Skeletal muscle tissue (tissue), 4 donors: ENCODE measurements around the gene SLC34A3. TPM values are rescaled to one million over a fixed set of nuclear protein-coding genes. Genes with fewer than 3 reads are reported as not detected.

Experiments
- H3K27ac ChIP-seq: one replicate; pipeline ENCODE4 v1.7.0; 2013; ENCODE audit warnings: mild to moderate bottlenecking, low read depth, low read length, inconsistent platforms
- H3K27me3 ChIP-seq, 3 donors: one replicate each; pipeline ENCODE4 v1.7.0; 2013; ENCODE audit warnings: low read length in 3 of 3; ENCODE audit not compliant: control insufficient read depth in 3 of 3, insufficient read depth in 3 of 3
- H3K36me3 ChIP-seq, 3 donors: one replicate each; pipeline ENCODE4 v1.7.0; 2013; ENCODE audit warnings: low read length in 3 of 3; ENCODE audit not compliant: control insufficient read depth in 3 of 3, insufficient read depth in 3 of 3
- H3K4me1 ChIP-seq, 3 donors: one replicate each; pipeline ENCODE4 v1.7.0; 2013; ENCODE audit warnings: low read length in 3 of 3, mild to moderate bottlenecking in 3 of 3; ENCODE audit not compliant: control insufficient read depth in 3 of 3, insufficient read depth in 3 of 3
- H3K4me3 ChIP-seq, 3 donors: one replicate each; pipeline ENCODE4 v1.7.0; 2013; ENCODE audit warnings: low read length in 3 of 3
- H3K9ac ChIP-seq, 3 donors: one replicate each; pipeline ENCODE4 v1.7.0; 2013; ENCODE audit warnings: low read length in 3 of 3, mild to moderate bottlenecking in 3 of 3, moderate library complexity in 2 of 3, low read depth in 1 of 3
- H3K9me3 ChIP-seq, 3 donors: one replicate each; pipeline ENCODE4 v1.7.0; 2013; ENCODE audit warnings: low read length in 3 of 3; ENCODE audit not compliant: control insufficient read depth in 3 of 3
- total RNA-seq: library from RNA; depleted of rRNA; stranded (reverse); fragments of >200 nt; gene quantifications from one replicate; pipeline ENCODE4 v1.2.3, GENCODE V29; 2014
- donor health status: Osteomylitis.

The SLC34A3 gene
- total RNA-seq, 1 donor from 2014 or later: not detected

DNA sequence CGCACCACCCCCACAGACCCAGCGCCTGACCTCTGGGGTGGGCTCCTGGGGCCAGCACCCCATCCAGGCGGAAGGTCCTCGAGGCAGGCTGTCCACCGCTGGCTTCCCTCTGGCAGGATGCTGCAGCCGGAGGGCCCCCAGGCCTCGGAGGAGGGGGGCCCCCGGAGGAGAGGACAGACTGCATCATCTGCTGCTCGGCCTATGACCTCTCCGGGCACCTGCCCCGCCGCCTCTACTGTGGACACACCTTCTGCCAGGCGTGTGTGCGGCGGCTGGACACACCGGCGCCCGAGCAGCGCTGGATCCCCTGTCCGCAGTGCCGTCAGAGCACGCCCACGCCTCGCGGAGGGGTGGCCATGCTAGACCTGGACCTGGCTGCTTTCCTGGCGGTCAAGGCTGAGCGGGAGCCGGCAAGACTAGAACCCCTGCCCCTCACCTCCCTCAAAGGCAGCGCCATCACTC is 2.2 kb upstream of the SLC34A3 start:
- Histone ChIP-seq H3K27me3 (peaks cover 48 to 59% (median 57%) of the 10 kb centered on the region in 3 donors), H3K9me3 (no peaks in the 10 kb centered on the region)

DNA sequence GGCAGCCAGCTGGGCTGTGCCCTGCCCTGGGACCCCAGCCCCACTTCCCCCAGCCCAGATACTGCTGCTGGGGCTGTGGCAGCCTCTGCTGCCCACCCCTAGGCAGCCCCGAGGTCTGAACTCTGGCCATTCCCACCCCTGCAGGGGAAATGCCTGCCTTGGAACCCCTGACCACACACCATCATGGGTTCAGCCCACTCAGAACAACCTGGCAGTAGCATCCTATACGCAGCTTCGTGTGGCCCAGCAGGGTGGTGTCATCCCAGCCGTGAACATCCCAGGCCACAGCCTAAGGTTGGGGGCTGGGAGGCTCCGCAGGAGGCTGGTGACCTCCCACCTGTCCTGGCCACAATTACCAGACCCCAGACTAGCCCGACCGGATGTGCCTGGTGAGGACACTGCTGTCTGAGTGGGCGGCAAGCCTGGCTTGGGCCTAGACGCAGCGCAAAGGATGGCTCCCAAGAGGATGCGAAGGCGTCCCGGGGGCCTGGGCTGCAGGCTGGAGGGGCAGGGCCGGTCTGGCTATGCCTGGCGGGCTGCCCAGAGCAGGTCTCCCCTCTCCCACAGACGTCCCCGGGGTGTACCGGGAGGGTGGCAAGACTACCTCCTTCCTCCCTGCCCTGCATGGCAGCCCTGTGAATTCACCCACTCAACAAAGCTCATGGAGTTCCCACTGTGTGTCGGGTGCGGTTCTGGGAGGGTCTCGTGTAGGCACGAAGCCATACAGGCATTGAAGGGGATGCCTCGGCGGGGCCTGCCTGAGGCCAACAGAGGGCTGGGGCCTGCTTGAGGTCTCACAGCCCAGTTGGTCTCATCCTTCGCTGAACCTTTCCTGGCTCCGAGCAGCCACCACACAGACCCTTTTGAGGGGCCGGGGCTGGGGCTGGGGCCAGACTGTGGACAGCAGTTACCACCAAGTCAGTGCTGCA is 1.5 kb upstream of the SLC34A3 start:
- Histone ChIP-seq H3K9me3 (no peaks in the 10 kb centered on the region), H3K36me3 (no peaks in the 10 kb centered on the region), H3K27me3 (peaks cover 48 to 62% (median 60%) of the 10 kb centered on the region in 3 donors), H3K4me1 (peaks cover 0 to 13% (median under 1%) of the 10 kb centered on the region in 3 donors), H3K9ac (no peak overlapping the region), H3K27ac (no peak overlapping the region), H3K4me3 (no peak overlapping the region)

More for the DNA sequence above, 2.2 kb upstream of the SLC34A3 start:
- H3K4me1 ChIP-seq: peaks cover 5 to 17% (median 6%) of the 10 kb centered on the region in 3 donors
- no peaks in the 10 kb centered on the region for H3K36me3 ChIP-seq
- H3K4me3 ChIP-seq: no peak overlapping the region
- H3K27ac ChIP-seq: no peak overlapping the region
- no peak overlapping the region for H3K9ac ChIP-seq

DNA sequence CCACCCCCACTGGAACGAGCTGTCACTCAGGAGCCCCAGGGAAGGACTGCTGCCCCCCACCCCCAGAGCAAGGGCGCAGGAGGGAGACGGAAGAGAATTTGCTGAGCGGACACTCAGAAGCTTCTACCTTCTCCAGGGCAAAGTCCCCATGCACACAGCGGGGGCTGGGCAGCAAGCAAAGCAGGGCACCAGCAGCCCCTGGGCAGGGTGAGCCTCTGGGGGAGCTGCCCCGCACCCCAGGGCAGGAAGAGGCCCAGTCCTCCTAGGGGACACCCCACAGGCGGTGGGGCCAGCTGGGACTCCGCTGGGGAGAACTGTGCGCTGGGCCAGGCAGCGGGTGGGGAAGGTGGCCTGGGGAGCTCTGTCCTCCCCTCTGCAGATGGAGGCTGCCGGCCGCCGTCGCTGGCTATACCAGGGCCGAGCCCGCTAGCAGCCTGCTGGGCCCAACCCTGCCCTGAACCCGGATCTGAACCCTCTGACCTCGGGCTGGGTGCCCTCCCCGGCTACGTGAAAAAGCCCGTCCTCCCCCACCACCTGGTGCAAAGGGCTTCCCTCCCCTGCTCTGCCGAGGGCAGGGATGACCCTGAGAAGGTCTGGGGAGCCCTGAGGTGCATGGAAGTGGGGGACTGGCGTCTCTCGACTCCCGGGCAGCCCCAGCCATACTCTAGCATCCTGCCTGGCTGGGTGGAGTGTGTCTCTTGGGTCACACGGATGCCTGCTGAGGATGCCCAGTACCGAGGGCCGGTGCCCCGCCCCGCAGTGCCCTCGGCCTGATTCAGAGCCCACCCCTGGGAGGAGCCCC is 597 bp upstream of the SLC34A3 start:
- no peak overlapping the region for H3K9ac ChIP-seq
- H3K36me3 ChIP-seq: no peaks in the 10 kb centered on the region
- no peaks in the 10 kb centered on the region for H3K9me3 ChIP-seq
- peaks cover 0 to 8% (median 0%) of the 10 kb centered on the region in 3 donors for H3K4me1 ChIP-seq
- no peak overlapping the region for H3K4me3 ChIP-seq
- no peak overlapping the region for H3K27ac ChIP-seq
- H3K27me3 ChIP-seq: peaks cover 48 to 68% (median 67%) of the 10 kb centered on the region in 3 donors

DNA sequence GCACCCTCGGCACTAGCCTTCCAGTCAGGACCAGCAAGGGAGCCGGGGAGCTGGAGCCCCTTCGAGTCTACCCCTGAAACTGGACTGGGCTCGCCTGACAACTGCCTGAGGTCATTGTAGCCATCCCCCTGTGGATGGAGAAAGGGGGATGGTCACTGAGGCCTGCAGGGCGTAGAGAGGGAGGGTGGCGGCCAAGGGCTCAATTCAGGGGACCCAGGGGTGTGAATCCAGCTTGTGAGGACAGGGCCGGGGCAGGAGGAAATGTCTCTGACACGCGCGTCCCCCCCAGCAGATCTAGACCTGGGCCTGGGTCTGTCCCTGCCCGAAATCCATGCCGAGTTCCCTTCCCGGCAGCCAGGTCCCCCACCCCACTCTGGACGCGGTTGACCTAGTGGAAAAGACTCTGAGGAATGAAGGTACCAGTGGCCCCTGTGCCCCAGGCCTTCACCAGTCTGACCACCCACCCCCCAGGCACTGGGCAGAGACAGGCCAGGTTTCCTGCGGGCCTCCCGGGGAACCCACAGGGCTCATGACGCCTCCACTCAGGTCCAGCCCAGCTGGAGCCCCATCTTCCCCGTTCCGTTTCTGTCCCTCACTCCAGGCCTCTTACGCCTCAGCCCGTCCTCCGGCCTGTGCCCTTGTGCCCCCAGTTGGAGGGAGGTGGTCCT is 805 bp downstream of the SLC34A3 start:
- peaks cover 44 to 65% (median 63%) of the 10 kb centered on the region in 3 donors for H3K27me3 ChIP-seq
- H3K4me1 ChIP-seq: peaks cover 6 to 21% (median 10%) of the 10 kb centered on the region in 3 donors
- H3K9ac ChIP-seq: no peak overlapping the region
- no peak overlapping the region for H3K4me3 ChIP-seq
- H3K27ac ChIP-seq: no peak overlapping the region
- no peaks in the 10 kb centered on the region for H3K9me3 ChIP-seq
- H3K36me3 ChIP-seq: no peaks in the 10 kb centered on the region

DNA sequence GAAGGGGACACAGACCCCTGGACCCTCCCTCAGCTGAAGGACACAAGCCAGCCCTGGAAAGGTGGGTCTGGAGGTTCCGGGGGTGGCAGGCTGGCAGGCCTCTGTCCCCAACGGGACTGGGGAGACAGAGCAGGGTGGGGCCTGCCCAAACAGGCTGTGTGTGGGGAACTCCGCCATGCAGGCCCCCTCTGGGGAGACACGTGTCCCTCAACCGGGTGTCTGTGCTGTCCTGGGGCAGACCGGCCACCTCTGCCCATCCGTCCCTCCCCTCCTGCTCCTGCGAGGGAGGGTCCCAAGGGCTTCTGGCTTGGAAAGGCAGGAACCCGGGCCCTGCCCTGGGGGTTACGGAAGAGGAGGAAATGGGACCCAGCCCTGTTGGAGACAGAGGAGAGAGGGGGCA is 1.4 kb downstream of the SLC34A3 start:
- no peak overlapping the region for H3K4me3 ChIP-seq
- H3K4me1 ChIP-seq: peaks cover 12 to 25% (median 16%) of the 10 kb centered on the region in 3 donors
- H3K36me3 ChIP-seq: no peaks in the 10 kb centered on the region
- H3K9ac ChIP-seq: no peak overlapping the region
- no peak overlapping the region for H3K27ac ChIP-seq
- H3K9me3 ChIP-seq: no peaks in the 10 kb centered on the region
- peaks cover 38 to 60% (median 59%) of the 10 kb centered on the region in 3 donors for H3K27me3 ChIP-seq

DNA sequence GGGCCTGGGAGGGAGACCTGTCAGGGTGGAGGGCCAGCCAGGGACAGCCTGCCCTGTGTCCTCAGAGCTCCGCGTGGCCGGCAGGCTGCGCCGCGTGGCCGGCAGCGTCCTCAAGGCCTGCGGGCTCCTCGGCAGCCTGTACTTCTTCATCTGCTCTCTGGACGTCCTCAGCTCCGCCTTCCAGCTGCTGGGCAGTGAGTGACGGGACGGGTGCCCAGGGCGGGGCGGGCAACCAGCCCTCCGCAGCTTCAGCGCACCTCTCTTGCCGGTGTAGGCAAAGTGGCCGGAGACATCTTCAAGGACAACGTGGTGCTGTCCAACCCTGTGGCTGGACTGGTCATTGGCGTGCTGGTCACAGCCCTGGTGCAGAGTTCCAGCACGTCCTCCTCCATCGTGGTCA is 1.8 kb downstream of the SLC34A3 start:
- peaks cover 34 to 60% (median 55%) of the 10 kb centered on the region in 3 donors for H3K27me3 ChIP-seq
- H3K4me3 ChIP-seq: no peak overlapping the region
- H3K36me3 ChIP-seq: no peaks in the 10 kb centered on the region
- H3K9ac ChIP-seq: no peak overlapping the region
- H3K9me3 ChIP-seq: no peaks in the 10 kb centered on the region
- H3K4me1 ChIP-seq: peaks cover 16 to 25% (median 20%) of the 10 kb centered on the region in 3 donors
- H3K27ac ChIP-seq: no peak overlapping the region

DNA sequence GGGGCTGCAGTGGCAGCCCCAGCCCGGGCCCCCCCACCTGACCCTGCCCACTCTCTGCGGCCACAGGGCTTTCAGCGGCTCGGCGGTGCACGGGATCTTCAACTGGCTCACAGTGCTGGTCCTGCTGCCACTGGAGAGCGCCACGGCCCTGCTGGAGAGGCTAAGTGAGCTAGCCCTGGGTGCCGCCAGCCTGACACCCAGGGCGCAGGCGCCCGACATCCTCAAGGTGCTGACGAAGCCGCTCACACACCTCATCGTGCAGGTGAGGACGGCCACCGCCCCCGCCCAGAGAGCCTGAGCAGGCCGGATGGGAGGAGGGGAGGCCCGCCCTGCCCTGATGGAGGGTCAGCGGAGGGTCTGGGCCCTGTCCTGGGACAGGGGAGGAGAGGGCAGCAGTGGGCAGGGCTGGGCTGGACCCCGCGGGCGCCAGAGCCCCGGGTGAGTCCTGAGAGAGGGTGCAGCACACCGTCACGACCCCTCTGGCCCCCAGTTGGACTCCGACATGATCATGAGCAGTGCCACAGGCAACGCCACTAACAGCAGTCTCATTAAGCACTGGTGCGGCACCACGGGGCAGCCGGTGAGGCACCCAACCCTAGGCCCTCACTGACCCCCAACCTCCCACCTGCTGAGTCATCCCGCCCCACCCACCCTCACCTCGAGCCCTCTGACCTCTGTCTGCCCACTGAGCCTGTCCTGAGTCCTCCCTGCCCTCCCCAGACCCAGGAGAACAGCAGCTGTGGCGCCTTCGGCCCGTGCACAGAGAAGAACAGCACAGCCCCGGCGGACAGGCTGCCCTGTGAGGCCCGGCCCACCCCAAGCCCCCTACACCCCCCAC is 2.7 kb downstream of the SLC34A3 start:
- H3K36me3 ChIP-seq: no peaks in the 10 kb centered on the region
- H3K27ac ChIP-seq: no peak overlapping the region
- H3K9ac ChIP-seq: no peak overlapping the region
- H3K4me1 ChIP-seq: peaks cover 24 to 33% (median 29%) of the 10 kb centered on the region in 3 donors
- peaks cover 29 to 55% (median 50%) of the 10 kb centered on the region in 3 donors for H3K27me3 ChIP-seq
- H3K4me3 ChIP-seq: no peak overlapping the region
- no peaks in the 10 kb centered on the region for H3K9me3 ChIP-seq

DNA sequence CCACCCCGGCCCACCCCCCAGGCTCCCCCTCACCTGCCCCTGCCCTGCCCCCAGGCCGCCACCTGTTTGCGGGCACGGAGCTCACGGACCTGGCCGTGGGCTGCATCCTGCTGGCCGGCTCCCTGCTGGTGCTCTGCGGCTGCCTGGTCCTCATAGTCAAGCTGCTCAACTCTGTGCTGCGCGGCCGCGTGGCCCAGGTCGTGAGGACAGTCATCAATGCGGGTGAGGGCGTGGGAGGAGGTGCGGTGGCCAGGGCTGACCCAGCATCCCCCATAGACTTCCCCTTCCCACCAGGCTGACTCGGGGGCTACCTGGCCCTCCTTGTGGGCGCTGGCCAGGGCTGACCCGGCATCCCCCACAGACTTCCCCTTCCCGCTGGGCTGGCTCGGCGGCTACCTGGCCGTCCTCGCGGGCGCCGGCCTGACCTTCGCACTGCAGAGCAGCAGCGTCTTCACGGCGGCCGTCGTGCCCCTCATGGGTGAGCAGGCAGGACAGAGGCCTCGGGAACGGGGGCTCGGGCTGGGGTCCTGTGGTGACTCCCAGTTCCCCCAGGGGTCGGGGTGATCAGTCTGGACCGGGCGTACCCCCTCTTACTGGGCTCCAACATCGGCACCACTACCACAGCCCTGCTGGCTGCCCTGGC is 3.5 kb downstream of the SLC34A3 start:
- Histone ChIP-seq H3K9me3 (no peaks in the 10 kb centered on the region), H3K36me3 (no peaks in the 10 kb centered on the region), H3K4me1 (peaks cover 32 to 41% (median 37%) of the 10 kb centered on the region in 3 donors), H3K4me3 (no peak overlapping the region), H3K27ac (no peak overlapping the region), H3K27me3 (peaks cover 22 to 47% (median 42%) of the 10 kb centered on the region in 3 donors), H3K9ac (no peak overlapping the region)
